HG03439 (cell line): ENCODE data around the gene ARL2.
"Not testable (repeated sequence)": the region's sequence is repeated elsewhere in the genome, so short reads cannot be mapped to it uniquely, and the experiment has no call there.

Experiments
- ATAC-seq: cut with Tn5 transposase; IDR thresholded peaks from one replicate; pipeline ENCODE4 v1.9.1; 2021; ENCODE audit warnings: mild to moderate bottlenecking, moderate library complexity; ENCODE audit not compliant: unreplicated experiment

ARL2 gene

DNA sequence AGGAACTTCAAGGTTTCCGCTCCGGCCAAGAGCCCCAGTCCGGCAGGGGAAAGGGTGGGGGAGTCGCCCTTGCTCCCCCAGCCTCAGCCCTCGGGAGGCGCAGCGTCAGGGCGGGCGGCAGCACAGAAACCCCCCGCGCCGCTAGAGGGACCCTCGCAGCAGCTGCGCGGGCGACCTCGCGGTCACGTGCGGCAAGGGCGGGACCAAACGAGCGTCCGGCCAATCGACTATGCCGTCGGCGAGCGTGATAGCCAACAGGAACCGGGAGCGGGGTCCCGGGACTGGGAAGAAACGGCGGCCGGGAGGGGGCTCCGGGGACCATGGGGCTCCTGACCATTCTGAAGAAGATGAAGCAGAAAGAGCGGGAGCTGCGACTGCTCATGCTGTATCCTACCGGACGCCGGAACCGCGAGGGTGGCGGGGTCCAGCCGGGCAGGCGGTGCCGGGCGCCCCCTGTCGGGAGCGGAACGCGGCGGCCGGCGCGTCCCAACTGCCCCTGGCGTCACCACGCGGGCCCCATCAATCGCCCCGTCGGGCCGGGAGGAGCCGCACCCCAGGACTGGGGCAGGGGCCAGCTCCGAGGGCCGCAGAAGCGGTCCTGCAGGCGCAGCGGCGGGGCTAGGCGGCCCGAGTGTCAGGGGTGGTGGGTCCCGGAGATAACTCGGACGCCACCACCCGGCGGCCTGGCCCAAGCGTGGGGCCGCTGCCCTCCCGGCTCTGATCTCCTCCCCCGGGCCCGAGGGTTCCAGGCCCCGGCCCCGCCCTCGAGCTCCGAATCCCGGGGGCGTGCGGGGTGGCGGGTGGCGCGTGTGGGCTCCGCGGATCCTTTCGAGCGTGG lies at the start of gene ARL2:
TSS of gene ARL2 (plus strand) at position 273 of the 838 bp plus-strand sequence. CDS start at position 321, 48 bp downstream.
- ATAC-seq = peak; percentile 79

DNA sequence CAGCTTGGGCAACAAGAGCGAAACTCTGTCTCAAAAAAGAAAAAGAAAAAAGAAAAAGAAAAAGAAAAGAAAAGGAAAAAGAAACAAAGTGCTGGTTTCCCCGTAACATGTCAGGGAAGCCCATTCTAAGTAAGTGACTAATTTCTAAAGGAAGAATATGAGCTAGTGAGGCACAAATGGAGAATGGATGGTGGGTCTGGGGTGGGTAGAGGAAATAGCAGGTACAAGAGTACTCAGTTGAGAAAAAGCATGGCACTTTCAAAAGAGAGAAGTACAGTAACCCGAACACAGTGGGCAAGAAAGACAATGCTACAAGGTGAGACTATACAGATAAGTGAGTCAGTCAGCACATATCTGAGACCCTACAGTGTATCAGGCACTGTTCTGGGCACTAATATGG lies 46.6 kb upstream of the ARL2 start:
- no peak for ATAC-seq

DNA sequence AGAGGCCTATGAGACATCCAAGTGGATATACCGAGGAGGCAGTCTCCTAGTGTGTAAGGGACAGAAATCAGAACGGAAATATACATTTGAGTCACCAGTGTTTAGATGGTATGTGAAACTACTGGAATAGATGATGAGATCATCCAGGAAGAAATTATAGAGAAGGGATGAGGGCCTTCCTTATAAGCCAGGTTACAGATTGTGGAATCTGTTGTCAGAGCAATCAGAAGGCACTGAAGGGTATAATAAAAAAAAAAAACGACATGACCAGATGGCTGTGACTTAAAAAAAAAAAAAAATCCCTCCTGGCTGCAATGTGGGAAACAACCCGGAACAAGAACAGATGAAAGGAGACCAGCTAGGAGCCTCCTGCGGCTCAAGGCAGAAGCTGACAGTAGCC lies 44.8 kb upstream of the ARL2 start:
- no peak for ATAC-seq

DNA sequence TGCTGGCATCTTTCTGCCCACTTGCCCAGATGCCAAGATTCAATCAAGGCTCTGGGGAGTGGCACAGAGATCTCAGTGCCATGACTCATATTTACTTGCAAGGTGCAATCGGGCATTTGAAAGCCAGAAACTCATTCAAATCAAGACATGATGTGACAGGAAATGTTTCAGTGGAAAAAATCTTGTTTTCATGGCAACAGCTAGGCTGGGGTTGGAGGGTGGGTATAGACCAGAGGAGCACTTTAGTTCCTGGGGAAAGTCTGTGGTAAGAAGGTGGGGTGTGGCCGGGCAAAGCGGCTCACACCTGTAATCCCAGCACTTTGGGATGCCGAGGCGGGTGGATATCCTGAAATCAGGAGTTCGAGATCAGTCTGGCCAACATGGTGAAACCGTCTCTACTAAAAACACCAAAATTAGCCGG lies 43.2 kb upstream of the ARL2 start:
- ATAC-seq = no peak

DNA sequence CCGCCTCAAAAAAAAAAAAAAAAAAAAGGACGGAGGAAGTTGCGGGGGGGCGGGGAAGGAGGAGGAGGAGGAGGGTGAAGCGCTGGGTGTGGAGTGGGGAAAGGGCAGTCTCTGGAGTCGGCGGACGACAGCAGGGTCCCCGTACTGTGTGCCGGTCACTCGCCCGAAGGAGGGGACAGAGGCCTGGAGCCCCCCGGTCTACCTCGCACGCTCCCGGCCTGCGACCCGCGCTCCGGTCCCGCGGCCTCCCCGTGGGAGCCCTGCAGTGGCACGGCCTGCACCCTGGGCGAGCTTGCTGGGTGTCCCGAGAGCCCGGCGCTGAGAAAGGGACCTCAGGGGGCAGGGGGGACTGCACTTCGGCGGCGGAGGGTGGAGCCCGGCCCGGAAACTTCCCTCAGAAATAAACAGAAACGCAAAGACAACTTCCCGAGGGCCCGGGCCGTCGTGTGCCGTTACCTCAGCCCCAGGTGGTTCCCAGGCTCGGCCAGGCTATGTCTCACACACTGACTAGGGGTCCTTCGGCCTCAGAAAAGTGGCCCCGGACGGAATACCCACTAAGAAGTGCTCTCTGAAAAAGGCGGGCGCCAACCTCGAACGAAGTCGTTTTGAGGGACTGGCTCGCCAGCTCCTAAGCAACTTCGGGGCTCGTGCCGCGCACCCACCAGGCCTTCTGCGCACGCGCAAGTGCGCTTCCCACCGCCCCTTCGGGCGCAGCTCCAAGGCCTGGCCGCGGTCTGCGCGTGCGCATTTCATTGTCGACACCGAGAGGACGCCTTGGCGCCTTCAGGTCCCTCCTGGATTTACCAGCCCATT lies 42.3 kb upstream of the ARL2 start, which contains the start of gene MAJIN:
TSS of gene MAJIN (minus strand) at position 688 of the 813 bp plus-strand sequence. CDS start 12,703 bp downstream, outside the sequence.
- no peak for ATAC-seq

DNA sequence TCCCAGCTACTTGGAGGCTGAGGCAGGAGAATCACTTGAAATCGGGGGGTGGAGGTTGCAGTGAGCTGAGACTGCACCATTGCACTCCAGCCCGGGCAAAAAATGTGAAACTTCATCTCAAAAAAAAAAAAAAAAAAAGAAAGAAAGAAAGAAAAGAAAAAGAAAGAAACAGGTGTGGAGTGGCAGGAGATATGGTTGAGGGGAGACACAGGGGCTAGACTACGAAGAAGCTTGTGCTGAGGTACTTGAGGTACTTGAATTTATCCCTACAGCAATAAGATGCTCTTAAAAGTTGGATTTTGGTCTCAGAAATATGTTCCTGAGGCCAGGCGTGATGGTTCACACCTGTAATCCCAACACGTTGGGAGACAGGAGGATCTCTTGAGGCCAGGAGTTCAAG lies 39.8 kb upstream of the ARL2 start:
- ATAC-seq = no peak

DNA sequence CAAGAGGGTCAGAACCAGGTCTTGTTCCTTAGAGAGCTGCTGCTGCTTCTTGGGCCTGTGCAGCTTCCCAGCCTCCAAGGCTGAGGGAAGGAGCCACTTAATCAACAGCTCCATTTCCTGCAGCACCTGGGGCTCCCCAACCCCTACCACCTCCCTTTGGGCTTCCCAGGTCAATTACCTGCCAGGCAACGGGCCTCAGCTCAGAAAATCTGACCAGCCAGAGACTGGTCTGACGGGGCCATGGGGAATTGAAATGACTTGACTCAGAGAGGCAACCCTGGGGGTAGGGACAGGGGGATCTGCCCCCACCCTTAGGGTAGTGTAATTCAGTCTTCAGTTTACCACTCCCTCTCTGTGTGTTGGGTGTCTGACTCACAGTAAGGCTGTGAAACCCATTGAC lies 37.3 kb upstream of the ARL2 start:
- no peak for ATAC-seq

DNA sequence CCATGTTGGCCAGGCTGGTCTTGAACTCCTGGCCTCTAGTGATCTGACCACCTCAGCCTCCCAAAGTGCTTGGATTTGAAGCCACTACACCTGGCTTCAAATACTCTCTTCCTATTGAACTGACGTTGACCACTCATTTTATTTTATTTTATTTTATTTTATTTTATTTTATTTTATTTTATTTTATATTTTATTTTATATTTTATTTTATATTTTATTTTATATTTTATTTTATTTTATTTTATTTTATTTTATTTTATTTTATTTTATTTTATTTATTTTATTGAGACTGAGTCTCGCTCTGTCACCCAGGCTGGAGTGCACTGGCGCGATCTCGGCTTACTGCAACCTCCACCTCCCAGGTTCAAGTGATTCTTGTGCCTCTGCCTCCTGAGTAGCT lies 30.6 kb upstream of the ARL2 start:
- ATAC-seq = not testable (repeated sequence)

DNA sequence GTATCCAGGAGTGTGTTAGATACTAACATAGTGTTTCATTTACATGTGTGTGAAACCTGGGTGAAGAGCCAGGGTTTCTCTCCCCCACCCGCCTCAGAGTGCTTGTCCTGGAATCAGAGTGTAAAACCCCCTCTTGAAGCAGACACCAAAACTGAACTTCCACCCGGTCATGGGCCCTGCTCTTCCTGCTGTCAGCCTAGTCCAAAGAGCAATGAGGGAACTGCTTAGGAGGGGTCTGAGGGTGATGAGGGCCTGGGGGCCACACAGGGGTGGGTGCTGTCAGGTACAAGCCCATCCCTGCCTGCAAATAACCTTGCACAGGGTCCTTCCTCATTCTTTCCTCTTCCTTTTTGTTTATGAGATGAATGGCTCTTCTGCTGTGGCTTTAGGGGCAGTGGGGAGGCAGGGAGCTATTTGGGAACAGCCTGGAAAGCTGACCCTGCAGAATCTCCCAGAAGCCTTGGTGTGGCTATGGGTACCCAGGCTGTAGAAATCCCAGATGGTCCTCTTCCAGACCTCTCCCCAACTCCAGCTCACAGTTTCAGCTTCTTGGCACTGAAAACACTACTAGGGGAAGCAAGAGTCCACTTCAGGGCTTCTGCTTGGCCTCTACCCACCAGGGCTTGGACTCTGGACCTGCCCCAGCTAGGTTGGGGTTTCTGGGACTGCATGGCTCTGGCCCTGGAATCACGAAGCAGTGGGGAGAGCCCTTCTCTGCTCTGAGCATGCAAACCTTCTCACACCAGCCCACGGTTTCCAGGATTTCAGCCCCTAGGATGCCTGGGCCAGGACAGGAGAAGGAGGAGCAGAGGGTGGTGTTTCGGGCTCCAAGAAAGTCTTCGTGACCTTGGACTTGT lies 25.7 kb upstream of the ARL2 start:
- no peak for ATAC-seq

DNA sequence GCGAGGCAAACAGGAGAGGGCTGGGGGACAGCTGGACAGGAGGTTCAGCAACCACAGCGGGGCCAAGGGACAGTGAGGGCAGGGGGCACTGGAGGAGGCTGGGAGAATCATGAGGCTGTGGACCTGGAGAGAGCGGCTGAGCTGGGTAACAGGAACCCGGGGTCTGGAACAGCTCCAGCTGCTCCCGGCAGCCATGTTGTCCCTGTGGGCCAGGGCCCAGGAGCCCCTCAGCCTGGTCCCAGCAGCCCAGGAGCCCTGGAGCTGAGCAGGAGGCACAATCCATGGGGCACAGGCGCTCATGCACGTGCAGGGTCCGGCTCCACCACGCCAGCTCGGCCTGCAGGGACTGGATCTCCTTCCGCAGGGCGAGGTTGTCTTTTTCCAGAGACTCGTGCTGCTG lies 24.5 kb upstream of the ARL2 start:
- no peak for ATAC-seq

DNA sequence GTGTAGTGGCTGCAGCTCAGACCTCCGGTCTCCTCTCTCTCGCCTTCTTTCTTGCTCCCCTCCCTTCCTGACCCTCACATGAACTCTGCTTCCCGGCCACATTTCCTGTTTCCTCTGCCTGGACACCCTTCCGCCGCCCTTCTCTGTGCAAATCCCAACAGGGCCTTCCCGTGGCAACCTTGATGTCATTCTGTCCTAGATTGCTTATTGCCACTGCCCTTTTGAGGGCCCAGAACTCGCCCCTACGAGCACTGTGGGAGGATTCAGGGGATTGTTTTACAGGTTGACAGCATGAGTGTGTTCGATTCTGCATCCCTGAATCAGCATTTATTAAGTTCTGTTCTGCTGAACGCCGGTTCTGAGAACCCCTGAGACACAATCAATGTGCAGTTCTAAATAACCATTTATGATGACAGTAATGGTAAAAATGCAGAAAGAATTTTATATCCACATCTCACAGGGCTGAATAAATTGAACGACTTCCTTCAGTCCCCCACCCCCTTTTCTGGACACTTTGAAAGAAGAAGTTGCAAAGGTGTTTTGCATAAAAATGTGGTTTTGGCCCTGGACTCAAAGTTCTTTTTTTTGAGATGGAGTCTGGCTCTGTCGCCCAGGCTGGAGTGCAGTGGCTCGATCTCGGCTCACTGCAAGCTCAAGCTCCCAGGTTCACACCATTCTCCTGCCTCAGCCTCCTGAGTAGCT lies 23.6 kb upstream of the ARL2 start:
- ATAC-seq = no peak

DNA sequence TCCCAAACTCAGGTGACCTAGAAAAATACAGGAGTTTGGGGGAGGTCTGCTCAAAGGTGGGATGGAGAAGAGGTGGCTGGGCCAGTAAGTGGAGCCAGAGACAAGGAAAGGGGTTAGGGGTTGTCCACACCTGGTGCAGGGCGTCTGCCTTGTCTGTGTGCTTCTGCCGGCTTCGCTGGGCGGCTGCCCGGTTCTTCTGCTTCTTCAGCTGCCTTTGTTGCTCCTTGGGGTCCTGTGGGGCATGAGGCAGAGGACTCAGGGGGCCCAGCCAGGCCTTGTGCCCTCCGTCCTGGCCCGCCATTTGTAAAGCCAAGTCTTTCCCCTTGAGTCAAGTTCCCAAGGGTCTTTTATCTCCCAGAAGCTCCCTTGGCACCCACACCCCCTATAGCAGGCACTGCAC lies 19.6 kb upstream of the ARL2 start:
- ATAC-seq = no peak

DNA sequence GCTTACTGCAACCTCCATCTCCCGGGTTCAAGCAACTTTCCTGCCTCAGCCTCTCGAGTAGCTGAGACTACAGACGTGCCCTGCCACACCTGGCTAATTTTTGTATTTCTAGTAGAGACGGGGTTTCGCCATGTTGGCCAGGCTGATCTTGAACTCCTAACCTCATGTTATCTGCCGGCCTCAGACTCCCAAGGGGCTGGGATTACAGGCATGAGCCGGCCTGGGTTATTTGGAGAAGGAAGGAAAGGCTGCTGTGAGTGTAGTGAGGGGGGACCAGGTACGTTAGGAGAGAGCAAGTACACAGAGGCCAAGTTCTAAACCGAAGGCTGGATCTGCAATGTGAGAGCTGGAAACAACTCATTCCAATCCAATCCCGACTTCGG lies 17.6 kb upstream of the ARL2 start:
- no peak for ATAC-seq

DNA sequence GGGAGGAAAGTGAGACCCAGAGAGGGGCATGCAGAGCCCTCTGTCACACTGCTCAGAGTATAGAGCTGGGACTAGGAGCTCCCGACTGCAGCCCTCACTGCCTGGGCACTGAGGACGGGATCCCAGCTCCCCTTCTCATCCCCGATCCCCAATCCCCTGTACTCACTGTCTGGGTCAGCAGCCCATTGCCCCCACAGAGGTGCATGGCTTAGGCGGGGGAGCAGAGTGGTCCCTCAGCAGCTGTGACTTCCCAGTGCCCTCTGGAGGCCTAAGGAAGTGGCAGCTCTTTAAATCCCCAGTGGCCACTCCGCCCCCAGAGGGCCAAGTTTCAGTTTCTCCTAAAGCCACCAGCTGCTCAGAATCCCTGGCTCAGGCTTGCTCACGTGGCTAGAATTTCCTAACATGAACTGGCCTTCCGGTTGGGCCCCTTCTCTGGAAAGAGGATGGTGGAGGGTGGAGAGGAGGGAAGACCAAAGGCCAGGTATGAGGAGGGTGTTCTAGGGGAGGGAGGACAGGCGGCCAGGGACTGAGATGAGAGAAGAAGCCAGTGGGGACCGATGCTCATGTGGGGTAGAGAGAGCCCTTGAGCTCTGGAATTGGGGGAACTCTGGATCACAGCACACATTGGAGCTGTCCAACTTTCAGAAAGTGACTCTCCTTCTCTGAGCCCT lies 17.1 kb upstream of the ARL2 start, which contains the start of gene BATF2:
TSS of gene BATF2 (minus strand) at position 262 of the 671 bp plus-strand sequence. CDS start at position 205, 57 bp downstream.
- ATAC-seq = no peak

DNA sequence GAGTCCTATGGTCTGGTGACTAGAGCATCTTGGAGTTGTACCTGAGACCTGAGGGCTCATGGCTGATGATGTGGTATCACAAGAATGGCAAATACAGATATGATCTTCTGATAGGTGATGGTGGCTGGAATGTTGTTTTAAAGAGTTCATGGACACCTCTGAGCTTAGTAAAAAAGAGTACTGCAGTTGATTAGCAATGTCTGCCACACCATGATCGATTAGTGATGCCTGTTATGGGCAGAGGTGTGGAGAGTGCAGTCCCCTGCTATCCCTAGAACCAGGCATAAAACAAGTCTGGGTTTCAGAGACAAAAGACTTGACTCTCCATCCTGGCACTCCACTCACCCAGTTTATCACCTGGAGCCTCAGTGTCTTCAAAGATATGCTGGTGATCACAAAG lies 15.8 kb upstream of the ARL2 start:
- ATAC-seq = no peak

DNA sequence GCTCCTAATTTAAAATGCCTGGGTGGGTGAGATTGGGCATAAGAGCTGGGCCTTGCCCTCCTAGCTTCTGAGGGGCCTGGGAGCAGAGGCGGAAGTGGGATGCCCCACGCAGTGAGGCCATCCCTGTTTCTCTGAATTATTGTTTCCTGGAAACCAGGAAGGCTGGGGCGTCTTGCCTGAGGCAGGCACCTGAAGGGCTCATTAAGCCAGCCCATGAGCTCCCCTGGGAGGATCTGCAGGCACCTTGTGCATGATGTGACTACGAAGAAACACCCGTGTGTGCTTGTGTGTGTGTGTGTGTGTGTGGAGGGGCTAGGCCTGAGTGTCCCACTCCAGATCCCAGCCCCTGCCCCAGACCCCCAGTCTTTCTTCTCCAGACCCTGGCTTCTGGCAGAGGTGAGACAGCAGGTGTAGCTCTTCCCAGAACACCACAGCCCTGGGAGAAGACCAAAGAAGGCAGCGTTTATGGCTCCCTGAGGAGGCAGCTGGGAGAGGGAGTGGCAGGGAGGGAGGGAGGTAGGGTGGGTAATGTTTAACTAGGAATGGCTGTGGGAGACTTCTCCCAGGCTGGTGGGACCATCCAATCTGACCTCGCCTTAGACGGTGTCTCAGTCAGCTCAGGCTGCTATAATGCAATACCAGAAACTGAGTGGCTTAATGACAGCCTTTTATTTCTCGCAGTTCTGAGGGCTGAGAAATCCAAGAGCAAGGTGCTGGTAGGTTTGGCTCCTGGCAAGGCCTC lies 15.1 kb upstream of the ARL2 start:
- no peak for ATAC-seq

DNA sequence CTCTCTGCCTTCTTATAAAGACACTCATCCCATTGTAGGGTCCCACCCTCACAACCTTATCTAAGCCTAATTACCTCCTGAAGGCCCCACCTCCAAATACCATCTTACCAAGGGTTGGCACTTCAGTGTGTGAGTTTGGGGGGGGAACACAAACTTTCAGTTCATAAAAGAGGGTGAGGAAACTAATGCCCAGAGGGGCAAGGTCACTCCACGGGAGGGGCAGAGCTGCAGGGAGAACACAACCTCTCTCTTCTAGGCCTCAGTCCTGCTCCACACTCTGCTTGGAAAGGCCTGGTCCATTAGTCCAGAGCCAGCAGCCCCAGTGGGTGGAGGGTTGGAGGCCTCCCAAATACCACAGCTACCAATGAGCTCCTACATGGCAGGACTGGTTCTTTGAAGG lies 14.5 kb upstream of the ARL2 start:
- no peak for ATAC-seq

DNA sequence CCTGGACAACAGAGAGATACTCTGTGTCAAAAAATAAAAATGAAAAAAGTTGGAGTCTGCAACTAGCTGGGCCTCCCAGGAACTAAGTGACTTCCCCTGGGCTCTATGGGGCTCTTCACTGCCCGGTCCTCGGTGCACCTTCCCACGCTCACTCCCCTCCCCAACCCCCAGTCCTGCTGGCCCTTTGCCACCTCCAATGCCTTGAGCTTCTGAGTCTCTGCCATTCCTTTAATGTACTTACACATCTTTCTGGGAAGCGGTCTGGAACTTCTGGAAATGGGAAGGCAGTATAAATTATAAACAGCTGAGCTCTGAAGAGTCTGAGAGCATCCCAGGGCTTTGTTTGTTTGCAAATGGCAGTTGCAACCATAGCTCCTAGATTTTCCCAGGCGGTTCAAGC lies 11.3 kb upstream of the ARL2 start:
- ATAC-seq = no peak

DNA sequence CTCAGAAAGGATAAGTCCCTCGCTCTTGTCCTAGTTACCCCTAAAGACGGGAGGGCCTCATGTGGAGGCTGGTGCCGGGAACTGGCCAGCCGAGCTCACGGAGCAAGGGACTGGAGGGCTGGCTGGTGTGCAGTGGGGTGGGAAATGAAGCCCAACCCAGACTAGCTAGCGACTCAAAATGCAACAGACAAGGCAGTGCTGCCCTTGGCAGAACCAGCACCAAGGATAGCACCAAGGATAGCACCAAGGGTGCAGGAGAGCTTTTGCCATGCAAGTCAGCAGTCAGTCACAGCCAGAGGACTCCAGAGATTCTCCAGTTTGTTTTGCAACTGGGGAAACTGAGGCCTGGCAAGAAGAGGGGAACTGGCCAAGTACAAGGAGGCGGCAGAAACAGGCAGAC lies 10.7 kb upstream of the ARL2 start:
- ATAC-seq = no peak
